Liver (tissue), 9 donors: Measurements from ENCODE around the gene PAPPA. TPM values are rescaled to one million over a fixed set of nuclear protein-coding genes. Genes with fewer than 3 reads are reported as not detected.

ENCODE experiments used
- DNase-seq: peaks from one replicate; pipeline ENCODE4 v3.0.0-alpha.2; 2017; ENCODE audit warnings: low spot score
- H3K27ac ChIP-seq, 2 donors: one replicate each; pipeline ENCODE4 v1.7.0; 2013; ENCODE audit warnings: inconsistent platforms in 2 of 2, low read length in 2 of 2, control low read depth in 1 of 2, low read depth in 1 of 2, mild to moderate bottlenecking in 1 of 2
- H3K27me3 ChIP-seq, 4 donors: one replicate each; pipeline versions ENCODE4 v1.6.1 to v1.7.0; 2013; ENCODE audit warnings: low read length in 3 of 4, inconsistent platforms in 1 of 4, mild to moderate bottlenecking in 1 of 4, moderate library complexity in 1 of 4; ENCODE audit not compliant: control insufficient read depth in 4 of 4, insufficient read depth in 4 of 4
- H3K36me3 ChIP-seq, 4 donors: one replicate each; pipeline versions ENCODE4 v1.6.1 to v1.7.0; 2013; ENCODE audit warnings: low read length in 3 of 4, mild to moderate bottlenecking in 3 of 4, low read depth in 1 of 4, moderate library complexity in 1 of 4; ENCODE audit not compliant: control insufficient read depth in 4 of 4, insufficient read depth in 3 of 4
- H3K4me1 ChIP-seq, 4 donors: one replicate each; pipeline versions ENCODE4 v1.6.1 to v1.7.0; 2013; ENCODE audit warnings: low read length in 3 of 4, mild to moderate bottlenecking in 3 of 4, moderate library complexity in 1 of 4; ENCODE audit not compliant: control insufficient read depth in 4 of 4, insufficient read depth in 4 of 4
- H3K4me3 ChIP-seq, 3 donors: one replicate each; pipeline versions ENCODE4 v1.6.1 to v1.7.0; 2013; ENCODE audit warnings: low read length in 3 of 3, control low read depth in 1 of 3, low read depth in 1 of 3, mild to moderate bottlenecking in 1 of 3
- H3K9ac ChIP-seq, 2 donors: one replicate each; pipeline ENCODE4 v1.7.0; 2013; ENCODE audit warnings: low read length in 2 of 2, mild to moderate bottlenecking in 2 of 2, moderate library complexity in 2 of 2, control low read depth in 1 of 2, low read depth in 1 of 2
- H3K9me3 ChIP-seq, 4 donors: one replicate each; pipeline versions ENCODE4 v1.6.1 to v1.7.0; 2013; ENCODE audit warnings: low read length in 3 of 4; ENCODE audit not compliant: control insufficient read depth in 4 of 4
- EGR1 ChIP-seq, 2 donors: IDR thresholded peaks; 2 replicates each; pipeline ENCODE4 v1.6.1; 2016 to 2018; ENCODE audit warnings: antibody characterized with exemption in 2 of 2, low read depth in 2 of 2
- FOXA1 ChIP-seq: IDR thresholded peaks from 2 replicates; pipeline ENCODE4 v1.6.1; 2016; ENCODE audit warnings: antibody characterized with exemption
- GABPA ChIP-seq, 2 donors: IDR thresholded peaks in 1 of 2; conservative IDR thresholded peaks in 1 of 2; 2 replicates each; pipeline ENCODE4 v1.6.1; 2016; ENCODE audit warnings: antibody characterized with exemption in 2 of 2, mild to moderate bottlenecking in 1 of 2, moderate library complexity in 1 of 2
- HNF4A ChIP-seq, 2 donors: conservative IDR thresholded peaks; 2 replicates each; pipeline ENCODE4 v1.6.1; 2016; ENCODE audit warnings: antibody characterized with exemption in 2 of 2, mild to moderate bottlenecking in 2 of 2
- RAD21 ChIP-seq, 2 donors: IDR thresholded peaks; 2 replicates each; pipeline ENCODE4 v1.6.1; 2016; ENCODE audit warnings: antibody characterized with exemption in 2 of 2, mild to moderate bottlenecking in 2 of 2
- RXRA ChIP-seq, 2 donors: IDR thresholded peaks; 2 replicates each; pipeline ENCODE4 v1.6.1; 2017 to 2018; ENCODE audit warnings: antibody characterized with exemption in 2 of 2, mild to moderate bottlenecking in 1 of 2
- SP1 ChIP-seq: IDR thresholded peaks from 2 replicates; pipeline ENCODE4 v1.6.1; 2018; ENCODE audit warnings: antibody characterized with exemption, mild to moderate bottlenecking
- TAF1 ChIP-seq: conservative IDR thresholded peaks from 2 replicates; pipeline ENCODE4 v1.6.1; 2016; ENCODE audit warnings: antibody characterized with exemption, mild to moderate bottlenecking
- YY1 ChIP-seq: IDR thresholded peaks from 2 replicates; pipeline ENCODE4 v1.6.1; 2016; ENCODE audit warnings: antibody characterized with exemption, mild to moderate bottlenecking
- WGBS: extraction: QIAGEN DNeasy Blood & Tissue Kit; methylation state at CpG from one replicate; pipeline ENCODE4 v1.1.7; 2013; 5-methylcytosine and 5-hydroxymethylcytosine counted together
- polyA plus RNA-seq, 2 donors: library from polyadenylated mRNA; stranded (reverse) in 1 of 2; unstranded in 1 of 2; fragments of 200-250 nt in 1 of 2; fragments of >200 nt in 1 of 2; fragmentation: Nextera tagmentation in 1 of 2; extraction: Ambion mirVana in 1 of 2; gene quantifications; one replicate each; pipeline versions ENCODE4 v1.2.1 to v1.2.3, GENCODE V29; 2013 to 2015
- total RNA-seq, 2 donors: library from RNA; depleted of rRNA; stranded (reverse); fragments of >200 nt; gene quantifications; one replicate each; pipeline ENCODE4 v1.2.3, GENCODE V29; 2014
- TF ChIP-seq, protein P1 (sequence below): fragments of 150-350 bp; IDR thresholded peaks from 2 replicates; pipeline ENCODE4 v1.5.1; 2017; ENCODE audit warnings: improper control_type of control experiment, low read depth, low read length; ENCODE audit not compliant: missing input control
- TF ChIP-seq, protein P2 (sequence below): IDR thresholded peaks from 2 replicates; pipeline ENCODE4 v1.6.1; 2016; ENCODE audit warnings: antibody characterized with exemption
- TF ChIP-seq, protein P3 (sequence below): IDR thresholded peaks from 2 replicates; pipeline ENCODE4 v1.6.1; 2016; ENCODE audit warnings: antibody characterized with exemption
- TF ChIP-seq, protein P4 (sequence below): IDR thresholded peaks from 2 replicates; pipeline ENCODE4 v1.6.1; 2016; ENCODE audit warnings: antibody characterized with exemption, mild to moderate bottlenecking
- TF ChIP-seq, protein P5 (sequence below): IDR thresholded peaks from 2 replicates; pipeline ENCODE4 v1.6.1; 2016; ENCODE audit warnings: antibody characterized with exemption
- donor health status: healthy.
- donor health status: healthy.
- donor health status: healthy.
- donor health status: healthy.
- donor health status: healthy.

The PAPPA gene
- total and polyA plus RNA-seq, 4 donors: 0.03 to 0.33 (median 0.20) TPM

DNA sequence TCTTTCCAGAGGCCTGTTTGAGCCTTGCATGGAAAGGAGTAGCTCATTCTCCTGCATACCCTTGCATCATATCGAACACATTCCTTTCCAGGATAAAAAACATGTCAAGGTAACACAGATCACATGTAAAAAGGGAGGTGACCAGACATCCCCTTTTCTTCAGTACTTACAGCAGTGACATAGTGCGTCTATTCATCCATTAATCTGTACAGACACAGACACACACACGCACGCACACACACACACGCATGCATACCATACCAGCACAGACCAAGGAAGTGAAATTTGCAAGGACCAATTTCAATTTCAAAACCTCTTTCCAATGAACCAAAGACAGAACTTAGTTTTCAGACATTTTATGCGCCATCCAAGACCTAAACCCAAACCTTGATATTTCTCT lies 256.0 kb downstream of the PAPPA start (continued):
- TF ChIP-seq, protein P1, sequence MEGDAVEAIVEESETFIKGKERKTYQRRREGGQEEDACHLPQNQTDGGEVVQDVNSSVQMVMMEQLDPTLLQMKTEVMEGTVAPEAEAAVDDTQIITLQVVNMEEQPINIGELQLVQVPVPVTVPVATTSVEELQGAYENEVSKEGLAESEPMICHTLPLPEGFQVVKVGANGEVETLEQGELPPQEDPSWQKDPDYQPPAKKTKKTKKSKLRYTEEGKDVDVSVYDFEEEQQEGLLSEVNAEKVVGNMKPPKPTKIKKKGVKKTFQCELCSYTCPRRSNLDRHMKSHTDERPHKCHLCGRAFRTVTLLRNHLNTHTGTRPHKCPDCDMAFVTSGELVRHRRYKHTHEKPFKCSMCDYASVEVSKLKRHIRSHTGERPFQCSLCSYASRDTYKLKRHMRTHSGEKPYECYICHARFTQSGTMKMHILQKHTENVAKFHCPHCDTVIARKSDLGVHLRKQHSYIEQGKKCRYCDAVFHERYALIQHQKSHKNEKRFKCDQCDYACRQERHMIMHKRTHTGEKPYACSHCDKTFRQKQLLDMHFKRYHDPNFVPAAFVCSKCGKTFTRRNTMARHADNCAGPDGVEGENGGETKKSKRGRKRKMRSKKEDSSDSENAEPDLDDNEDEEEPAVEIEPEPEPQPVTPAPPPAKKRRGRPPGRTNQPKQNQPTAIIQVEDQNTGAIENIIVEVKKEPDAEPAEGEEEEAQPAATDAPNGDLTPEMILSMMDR: no peak

DNA sequence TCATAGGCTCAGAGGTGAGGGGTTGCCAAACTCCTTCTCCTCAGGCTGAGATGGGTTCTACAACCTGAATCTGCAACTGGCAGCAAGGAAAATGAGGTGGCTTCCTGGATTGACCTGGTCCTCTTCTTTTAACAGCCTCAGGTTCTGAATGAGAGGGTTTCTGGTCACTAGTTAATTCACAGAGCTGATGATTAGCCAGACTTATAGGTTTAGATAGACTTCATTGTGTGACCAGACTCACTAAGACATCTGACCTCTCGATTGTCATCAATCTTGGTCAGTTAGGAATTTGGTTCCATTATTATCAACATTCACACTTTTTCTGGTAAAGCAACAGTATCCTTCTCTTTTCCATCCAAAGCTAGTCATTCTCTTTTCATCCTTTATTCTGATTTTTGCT lies 257.9 kb downstream of the PAPPA start:
- H3K9ac ChIP-seq: no peak overlapping the region
- H3K27ac ChIP-seq: no peak overlapping the region
- WGBS: 92% methylated on average over 1 of the region's 1 CpG
- H3K9me3 ChIP-seq: no peaks in the 10 kb centered on the region
- no peak overlapping the region for H3K4me3 ChIP-seq
- no peak for TF ChIP-seq EGR1 (IDR thresholded peaks at IDR 0.05; ENCODE audit: low read depth in 2 of 2)
- TF ChIP-seq YY1: no peak
- TF ChIP-seq FOXA1: no peak
- TF ChIP-seq, protein P2, sequence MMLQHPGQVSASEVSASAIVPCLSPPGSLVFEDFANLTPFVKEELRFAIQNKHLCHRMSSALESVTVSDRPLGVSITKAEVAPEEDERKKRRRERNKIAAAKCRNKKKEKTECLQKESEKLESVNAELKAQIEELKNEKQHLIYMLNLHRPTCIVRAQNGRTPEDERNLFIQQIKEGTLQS: no peak
- no peak for TF ChIP-seq HNF4A (conservative IDR thresholded peaks at IDR 0.05)
- TF ChIP-seq, protein P3, sequence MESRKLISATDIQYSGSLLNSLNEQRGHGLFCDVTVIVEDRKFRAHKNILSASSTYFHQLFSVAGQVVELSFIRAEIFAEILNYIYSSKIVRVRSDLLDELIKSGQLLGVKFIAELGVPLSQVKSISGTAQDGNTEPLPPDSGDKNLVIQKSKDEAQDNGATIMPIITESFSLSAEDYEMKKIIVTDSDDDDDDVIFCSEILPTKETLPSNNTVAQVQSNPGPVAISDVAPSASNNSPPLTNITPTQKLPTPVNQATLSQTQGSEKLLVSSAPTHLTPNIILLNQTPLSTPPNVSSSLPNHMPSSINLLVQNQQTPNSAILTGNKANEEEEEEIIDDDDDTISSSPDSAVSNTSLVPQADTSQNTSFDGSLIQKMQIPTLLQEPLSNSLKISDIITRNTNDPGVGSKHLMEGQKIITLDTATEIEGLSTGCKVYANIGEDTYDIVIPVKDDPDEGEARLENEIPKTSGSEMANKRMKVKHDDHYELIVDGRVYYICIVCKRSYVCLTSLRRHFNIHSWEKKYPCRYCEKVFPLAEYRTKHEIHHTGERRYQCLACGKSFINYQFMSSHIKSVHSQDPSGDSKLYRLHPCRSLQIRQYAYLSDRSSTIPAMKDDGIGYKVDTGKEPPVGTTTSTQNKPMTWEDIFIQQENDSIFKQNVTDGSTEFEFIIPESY: no peak
- TF ChIP-seq SP1: no peak
- no peak for DNase-seq
- no peaks in the 10 kb centered on the region for H3K27me3 ChIP-seq
- H3K4me1 ChIP-seq: no peaks in the 10 kb centered on the region
- no peaks in the 10 kb centered on the region for H3K36me3 ChIP-seq

DNA sequence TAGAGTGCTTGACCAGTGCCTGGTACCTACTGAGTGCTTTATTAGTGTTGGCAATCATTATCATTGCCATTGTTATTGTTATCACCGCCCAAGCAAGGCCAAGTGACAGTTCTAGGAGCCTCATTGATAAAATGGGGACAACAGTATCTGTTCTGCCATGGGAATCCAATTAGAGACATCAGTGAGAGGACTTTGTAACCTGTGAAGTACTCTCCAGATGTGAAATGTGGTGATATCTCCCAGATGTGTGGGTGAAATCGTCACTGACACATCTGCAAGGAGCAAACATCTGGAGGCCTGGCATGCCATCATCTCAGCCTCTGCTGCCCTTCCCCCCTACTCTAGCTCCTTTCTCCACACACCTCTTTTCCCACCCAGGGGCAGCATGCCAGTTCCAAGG lies 260.8 kb downstream of the PAPPA start:
- Histone ChIP-seq H3K9ac (no peak overlapping the region), H3K36me3 (no peaks in the 10 kb centered on the region), H3K4me1 (no peaks in the 10 kb centered on the region), H3K27ac (no peak overlapping the region), H3K9me3 (no peaks in the 10 kb centered on the region), H3K4me3 (no peak overlapping the region), H3K27me3 (no peaks in the 10 kb centered on the region)
- TF ChIP-seq EGR1 (IDR thresholded peaks at IDR 0.05; ENCODE audit: low read depth in 2 of 2) (no peak), TAF1 (no peak), RXRA (IDR thresholded peaks at IDR 0.05) (no peak), FOXA1 (no peak), SP1 (no peak), GABPA (IDR thresholded peaks at IDR 0.05 in 1 of 2, conservative IDR thresholded peaks at IDR 0.05 in 1 of 2) (no peak), HNF4A (conservative IDR thresholded peaks at IDR 0.05) (no peak), RAD21 (IDR thresholded peaks at IDR 0.05) (no peak)
- TF ChIP-seq, protein P4, sequence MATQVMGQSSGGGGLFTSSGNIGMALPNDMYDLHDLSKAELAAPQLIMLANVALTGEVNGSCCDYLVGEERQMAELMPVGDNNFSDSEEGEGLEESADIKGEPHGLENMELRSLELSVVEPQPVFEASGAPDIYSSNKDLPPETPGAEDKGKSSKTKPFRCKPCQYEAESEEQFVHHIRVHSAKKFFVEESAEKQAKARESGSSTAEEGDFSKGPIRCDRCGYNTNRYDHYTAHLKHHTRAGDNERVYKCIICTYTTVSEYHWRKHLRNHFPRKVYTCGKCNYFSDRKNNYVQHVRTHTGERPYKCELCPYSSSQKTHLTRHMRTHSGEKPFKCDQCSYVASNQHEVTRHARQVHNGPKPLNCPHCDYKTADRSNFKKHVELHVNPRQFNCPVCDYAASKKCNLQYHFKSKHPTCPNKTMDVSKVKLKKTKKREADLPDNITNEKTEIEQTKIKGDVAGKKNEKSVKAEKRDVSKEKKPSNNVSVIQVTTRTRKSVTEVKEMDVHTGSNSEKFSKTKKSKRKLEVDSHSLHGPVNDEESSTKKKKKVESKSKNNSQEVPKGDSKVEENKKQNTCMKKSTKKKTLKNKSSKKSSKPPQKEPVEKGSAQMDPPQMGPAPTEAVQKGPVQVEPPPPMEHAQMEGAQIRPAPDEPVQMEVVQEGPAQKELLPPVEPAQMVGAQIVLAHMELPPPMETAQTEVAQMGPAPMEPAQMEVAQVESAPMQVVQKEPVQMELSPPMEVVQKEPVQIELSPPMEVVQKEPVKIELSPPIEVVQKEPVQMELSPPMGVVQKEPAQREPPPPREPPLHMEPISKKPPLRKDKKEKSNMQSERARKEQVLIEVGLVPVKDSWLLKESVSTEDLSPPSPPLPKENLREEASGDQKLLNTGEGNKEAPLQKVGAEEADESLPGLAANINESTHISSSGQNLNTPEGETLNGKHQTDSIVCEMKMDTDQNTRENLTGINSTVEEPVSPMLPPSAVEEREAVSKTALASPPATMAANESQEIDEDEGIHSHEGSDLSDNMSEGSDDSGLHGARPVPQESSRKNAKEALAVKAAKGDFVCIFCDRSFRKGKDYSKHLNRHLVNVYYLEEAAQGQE: no peak
- TF ChIP-seq, protein P3: no peak
- TF ChIP-seq, protein P5, sequence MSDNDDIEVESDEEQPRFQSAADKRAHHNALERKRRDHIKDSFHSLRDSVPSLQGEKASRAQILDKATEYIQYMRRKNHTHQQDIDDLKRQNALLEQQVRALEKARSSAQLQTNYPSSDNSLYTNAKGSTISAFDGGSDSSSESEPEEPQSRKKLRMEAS: no peak
- TF ChIP-seq, protein P2: no peak
- TF ChIP-seq, protein P1: no peak
- DNase-seq: no peak
- 89% methylated on average over 2 of the region's 2 CpGs for WGBS
